ENCODE results near the gene CACNG3.

GRCh38 chr16:24346734-24347133 is 90.6 kb downstream of the CACNG3 start:
- TF ChIP-seq CTCF (conservative IDR thresholded peaks at IDR 0.05) (no peak), ZFX (IDR thresholded peaks at IDR 0.05) (no peak)

Measured in C4-2B (cell line).